Activated gamma-delta T cell treated with anti-CD3 and anti-CD28 coated beads, Interleukin-2, amount 50 U/mL, for 16 hours (primary cell): ENCODE data around the gene CNTNAP2.

Experiments
- DNase-seq: peaks from one replicate; pipeline ENCODE4 v3.0.0-alpha.2; 2020; ENCODE audit warnings: low read depth

CNTNAP2 gene

DNA sequence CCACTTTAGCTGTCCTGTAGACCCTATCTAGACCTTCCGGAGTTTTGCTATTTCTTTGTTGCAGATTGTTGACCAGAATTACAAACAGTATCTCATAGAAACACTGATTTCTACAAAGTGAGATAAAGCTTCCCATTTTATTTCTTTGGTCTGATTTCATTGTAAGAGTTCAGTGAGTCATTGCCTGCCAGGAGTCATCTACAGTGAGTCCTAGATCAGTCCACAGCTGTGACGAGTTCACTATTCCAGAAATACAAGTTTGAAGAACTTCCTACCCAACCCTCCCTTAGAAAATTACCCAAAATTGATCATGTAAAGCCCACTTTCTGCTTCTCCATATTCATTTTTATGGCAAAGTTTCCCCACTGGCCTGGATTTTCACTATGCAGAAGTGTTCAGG is 905.5 kb downstream of the CNTNAP2 start:
- no peak for DNase-seq

DNA sequence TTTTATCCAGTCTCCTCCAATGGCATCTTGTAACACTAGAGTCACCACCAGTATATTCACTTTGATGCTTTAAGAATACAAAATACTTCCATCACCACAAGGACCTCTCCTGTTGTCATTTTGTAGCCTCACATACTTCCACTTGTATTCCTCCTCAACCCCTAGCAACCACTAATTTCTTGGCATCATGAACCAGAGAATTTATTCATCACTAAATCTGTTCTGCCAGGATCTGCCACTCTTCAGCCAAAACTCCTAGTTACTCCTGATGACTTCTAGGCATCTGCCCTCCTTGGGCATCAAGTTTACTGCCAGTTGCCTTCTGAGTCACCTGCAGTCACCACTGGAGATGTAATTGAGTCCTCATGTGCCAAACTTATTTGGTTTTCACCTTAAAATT is 906.8 kb downstream of the CNTNAP2 start:
- DNase-seq: no peak

DNA sequence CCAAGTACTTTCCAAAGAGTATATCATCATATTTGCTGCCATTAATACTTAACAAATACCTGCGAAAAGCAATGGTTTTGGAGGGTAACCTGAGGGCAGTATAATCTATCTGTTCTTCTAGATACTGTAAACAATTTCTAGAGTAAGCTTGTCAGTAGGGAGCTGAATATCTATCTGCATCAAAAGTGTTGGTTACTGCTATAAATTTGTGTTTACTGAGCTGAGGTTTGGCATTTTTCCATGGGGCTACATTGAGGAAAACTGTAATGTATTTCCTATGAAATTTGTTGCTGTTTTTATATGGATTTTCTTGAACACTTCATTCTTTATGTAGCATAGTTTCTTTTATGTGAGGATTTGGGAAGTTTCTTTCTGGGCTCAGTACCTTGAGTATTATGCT is 913.4 kb downstream of the CNTNAP2 start:
- DNase-seq: no peak

DNA sequence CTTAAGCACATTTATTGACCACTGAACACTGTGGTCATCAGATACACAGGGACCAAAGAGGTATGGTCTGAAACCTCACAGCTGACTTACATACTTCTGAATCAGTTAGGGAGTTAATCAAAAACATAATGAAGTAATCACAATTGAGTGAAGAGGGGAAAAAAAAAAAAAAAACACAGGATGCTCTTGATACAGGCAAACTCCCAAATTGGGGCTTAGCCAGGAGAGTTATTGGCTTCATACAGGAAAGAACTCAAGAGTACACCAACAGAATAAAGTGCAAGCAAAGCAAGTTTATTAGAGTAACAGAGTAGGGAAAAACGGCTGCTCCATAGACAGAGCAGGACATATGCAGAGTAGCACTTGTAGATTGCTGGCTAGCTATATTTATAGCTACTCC is 917.0 kb downstream of the CNTNAP2 start:
- no peak for DNase-seq

DNA sequence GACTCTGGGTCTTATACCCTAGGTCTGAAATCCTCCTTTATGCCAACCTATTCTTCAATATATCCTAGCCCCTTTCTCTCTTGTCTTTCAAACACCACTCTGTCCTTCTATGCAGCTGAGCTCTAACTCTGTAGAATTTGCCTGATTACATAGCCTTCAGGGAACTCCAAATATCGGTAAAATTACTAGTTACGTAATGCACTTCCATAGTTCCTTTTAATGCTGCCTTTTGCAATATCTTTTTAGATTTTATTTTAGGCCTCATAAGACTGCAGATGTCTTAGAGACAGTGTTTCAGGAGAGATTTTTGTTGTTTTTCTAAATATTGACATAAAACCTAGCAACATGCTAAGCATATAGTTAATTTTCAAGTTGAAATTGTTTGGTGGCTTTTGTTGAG is 924.8 kb downstream of the CNTNAP2 start:
- no peak for DNase-seq

DNA sequence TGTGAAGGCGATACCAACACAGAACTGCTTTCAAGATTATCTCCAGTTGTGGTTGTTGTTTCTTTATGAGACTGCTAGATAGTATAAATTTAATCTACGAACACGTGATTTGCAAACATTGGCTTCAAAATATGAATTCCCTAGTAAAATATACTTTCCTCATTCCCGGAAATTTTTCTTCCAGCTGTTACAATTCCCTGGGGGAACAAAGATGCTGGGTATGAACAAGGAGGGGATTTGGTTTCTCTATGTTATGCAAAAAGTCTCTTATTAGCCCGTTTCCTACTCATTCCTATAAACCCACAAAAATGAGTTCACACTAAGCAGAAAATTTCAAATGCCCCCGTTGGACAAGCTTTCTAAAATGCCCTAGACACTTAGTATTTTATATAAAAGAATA is 928.3 kb downstream of the CNTNAP2 start:
- DNase-seq: no peak

DNA sequence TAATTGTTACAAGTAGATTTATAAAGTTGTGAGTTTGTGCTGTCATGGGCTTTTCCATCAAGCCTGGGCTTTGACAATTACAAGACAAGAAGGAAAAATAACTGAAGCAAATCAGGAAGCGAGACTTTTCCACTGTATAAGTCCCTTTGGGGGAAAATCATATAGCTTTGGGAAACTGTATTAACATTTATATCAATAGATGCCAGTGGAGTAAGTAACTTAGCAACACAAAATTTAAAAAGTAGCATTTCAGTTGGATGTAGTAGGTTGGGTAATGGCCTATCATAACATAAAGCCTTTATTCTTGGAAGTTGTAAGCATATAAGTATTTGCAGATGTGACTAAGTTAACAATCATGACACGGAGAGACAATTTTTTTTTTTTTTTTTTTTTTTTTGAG is 931.1 kb downstream of the CNTNAP2 start:
- DNase-seq: no peak

DNA sequence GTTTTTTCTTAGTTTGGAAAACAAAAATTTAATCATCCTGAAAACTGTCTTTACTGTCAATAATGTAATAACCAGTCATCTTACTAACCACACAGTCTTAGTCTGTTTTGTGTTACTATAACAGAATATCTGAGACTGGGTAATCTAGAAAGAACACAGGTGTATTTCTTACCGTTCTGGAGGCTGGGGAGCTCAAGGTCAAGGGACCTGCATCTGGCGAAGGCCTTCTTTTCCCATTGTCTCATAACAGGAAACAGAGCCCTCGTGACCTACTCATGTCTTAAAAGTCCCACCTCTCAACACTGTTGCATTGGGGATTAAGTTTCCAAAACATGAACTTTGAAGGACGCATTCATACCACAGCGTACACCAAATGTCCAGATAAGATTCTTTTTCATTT is 932.3 kb downstream of the CNTNAP2 start:
- no peak for DNase-seq

DNA sequence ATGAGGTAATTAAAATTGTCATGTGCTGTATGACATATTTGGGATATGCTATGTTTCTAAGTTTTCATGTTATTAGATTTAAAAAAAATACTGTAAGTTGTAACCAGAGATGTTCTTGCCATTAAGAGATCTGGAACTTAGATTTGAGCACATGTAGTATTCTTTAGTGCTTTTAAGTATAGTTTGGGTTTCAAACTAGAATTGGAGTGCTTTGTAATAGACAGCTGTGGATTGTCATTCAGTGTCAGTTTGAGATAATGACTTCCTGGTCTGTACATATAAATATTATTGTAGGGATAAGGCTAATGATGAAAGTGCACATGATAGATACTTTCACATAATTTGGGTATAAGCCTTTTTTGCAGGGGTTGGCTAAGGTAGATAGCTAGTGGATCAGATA is 936.2 kb downstream of the CNTNAP2 start:
- DNase-seq: no peak

DNA sequence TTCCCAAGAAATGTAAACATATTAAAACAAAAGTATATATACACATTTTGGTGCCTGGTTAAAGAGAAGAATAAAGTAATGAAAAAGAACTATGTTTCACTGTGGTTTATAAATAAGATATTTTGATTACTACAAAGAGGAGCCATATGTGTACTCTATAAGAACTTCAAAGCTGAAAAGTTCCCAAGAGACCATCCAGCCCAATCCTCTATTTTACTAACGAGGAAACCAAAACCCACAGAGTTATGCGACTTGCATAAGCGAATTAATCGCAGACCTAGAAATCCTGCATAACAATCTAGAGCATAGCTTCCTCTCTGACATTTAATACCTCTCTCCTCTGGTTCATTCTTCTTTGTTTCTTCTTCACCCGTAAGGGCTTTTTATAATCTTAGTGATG is 937.1 kb downstream of the CNTNAP2 start:
- no peak for DNase-seq

DNA sequence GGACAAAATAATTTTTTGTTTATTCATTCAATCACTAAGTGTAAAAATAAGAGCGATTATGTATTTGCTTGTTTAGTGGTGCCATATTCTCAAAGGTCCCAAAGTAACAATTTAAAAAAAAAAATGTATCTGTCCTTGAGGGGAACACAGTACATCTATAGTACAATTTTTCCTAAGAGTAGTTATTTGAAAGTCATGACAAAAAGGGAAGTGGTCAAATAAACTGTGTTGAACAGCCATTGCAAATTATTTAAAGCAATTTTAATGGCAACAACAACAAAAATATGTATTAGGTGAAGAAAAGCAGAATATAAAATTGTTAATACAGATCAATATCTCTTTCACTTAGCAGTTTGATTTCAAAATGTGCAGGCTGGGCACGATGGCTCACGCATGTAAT is 943.5 kb downstream of the CNTNAP2 start:
- DNase-seq: no peak

DNA sequence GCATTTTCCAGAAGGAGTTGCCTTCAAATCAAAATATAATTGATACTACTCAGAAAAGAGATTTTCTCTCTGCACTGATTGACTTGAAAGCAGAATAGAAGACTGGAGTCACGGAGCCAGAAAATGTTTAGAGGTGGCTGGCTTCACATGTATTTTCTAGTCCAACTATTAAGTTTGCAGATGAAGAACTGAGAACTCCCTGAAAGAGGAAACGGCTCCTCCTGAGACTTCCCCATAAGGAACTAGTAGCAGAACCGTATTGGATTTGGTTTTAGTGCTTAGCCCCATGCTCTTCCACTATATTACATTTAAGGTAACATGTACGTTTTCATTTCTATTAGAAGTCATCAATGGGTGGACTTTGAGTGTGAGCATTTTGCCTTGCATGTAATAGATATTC is 946.3 kb downstream of the CNTNAP2 start:
- no peak for DNase-seq

DNA sequence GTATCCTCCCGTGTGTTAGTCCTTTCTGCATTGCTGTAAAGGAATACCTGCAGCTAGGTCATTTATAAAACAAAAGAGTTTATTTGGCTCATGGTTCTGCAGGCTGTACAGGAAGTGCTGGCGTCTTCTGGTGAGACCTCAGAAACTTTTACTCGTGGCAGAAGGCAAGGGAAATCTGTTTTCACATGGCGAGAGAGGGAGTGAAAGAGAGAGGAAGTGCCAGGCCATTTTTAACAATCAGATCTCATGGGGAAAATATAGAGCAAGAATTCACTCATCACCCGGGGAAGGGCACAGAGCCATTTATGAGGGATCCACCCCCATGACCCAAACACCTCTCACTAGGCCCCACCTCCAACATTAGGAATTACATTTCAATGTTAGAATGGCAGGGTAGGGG is 952.2 kb downstream of the CNTNAP2 start:
- DNase-seq: no peak

DNA sequence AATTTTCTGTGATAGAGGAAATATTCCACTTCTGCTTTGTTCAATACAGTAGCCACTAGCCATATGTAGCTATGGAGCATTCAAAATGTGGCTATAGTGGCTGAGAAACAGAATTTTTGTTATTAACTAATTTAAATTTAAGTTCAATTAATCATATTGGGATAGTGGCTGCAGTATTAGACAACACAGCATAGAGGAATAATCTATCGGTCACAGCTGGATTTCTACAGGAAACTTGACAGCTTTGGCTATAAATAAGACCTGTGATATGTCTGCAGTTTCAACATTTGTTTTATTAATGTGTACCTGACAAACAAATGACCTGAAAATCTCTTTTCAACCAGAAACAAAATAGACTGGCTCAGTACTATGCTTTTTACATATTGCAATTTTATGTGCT is 953.2 kb downstream of the CNTNAP2 start:
- no peak for DNase-seq

DNA sequence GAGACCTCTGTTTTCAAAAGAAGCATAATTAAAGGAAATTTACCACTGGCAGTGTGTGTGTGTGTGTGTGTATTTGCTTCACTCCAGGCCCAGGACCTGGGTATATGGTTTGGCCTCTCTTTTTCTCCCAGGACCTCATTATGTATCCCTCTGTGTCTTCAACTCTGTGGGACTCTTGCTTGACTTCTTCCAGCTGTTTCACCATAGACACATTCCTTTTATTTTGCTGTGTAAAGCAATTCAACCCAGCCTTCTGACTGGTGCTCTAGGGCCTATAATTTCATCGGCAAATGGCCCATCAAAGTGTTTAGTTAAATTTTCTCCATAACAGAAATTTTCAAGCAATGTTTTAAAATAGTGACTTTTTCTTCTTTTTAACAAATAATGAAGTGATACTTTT is 954.3 kb downstream of the CNTNAP2 start:
- no peak for DNase-seq

DNA sequence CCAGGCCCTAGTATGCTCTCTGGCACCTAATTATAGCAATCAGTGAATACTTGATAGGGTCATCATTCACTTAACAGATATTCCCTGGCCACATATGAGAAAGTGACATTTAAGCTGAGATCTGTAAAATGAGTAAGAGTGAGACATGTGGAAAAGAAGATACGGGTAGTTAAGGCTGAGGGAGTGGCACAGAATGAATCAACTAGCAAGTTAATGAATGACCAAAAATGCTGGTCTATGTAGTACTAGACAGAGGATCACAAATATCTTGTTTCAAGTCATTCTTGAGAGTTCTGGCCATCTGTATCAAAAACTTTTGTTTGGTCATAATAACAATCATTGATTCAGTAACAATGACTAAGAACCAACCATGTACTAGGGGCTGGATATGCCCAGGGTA is 954.9 kb downstream of the CNTNAP2 start:
- DNase-seq: no peak

DNA sequence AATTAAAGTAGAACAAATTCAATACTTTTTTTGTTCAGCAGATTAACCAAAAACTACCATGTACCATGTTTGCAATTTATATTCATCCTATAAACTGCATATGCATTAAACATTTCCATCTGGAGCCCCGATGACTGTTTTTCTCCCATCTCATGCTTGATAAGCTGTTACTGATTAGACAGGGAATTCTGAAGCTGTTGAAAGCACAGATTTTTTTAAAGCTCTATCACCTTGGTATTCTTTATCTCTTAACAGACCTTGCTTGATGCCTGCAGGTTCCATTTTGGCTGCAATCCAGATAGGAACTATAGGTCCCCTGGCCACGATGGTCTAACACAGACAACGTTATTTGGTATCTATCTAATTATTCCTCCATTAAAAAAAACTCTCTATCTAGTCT is 961.7 kb downstream of the CNTNAP2 start:
- no peak for DNase-seq

DNA sequence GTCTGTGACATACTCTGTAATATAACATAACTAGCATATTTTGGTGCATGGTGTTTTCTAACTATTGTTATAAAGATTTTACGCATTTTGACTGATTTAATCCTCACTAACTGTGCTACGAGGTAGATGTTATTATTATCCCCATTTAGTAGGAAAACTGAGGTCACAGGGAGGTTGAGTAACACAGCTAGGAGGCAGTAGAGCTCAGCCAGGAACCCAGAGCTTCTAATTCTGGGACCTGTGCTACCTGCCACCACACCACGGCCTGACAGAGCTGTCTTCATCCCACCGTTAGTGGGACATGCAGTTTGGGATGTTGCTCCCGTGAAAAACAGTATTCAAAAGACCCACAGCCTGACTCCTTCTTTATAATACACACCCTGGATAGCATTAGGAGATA is 962.5 kb downstream of the CNTNAP2 start:
- no peak for DNase-seq

DNA sequence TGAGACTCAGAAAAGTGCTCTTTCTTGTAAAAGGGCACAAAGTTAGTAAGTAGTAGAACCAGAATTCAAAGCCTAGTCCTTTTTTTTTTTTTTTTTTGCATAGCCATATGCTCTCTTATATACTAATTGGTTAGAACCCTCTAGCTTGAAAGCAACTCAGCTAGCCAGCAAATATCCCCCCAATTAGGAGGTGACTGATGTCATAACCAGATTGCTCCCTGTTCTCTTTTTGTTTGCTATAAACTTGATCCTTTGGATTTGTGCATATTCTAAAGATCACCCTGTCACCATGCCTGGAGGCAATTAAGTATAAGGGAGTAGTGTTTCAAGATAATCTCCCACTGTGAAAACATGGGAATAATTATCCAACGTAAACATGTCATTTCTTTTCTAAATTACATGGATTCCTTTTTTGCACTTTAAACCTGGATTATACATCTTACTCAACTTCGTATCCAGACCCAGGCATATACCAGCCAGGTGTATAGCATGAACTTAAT is 963.4 kb downstream of the CNTNAP2 start:
- DNase-seq: no peak

DNA sequence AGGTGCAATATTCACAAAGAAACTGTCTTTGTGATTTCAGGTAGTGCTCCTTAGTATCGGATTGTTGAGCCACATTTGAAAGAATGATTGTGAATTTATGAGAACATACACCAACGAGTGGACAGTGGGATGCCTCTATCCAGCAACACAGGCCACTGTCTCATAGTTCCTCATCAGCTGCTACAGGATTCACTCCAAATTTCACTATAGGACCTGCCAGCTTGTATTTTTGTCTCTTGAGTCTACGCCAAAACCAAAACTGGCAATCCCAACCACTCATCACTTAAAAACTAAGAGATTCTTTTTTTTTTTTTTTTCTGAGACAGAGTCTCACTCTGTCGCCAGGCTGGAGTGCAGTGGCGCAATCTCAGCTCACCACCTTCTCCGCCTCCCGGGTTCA is 964.5 kb downstream of the CNTNAP2 start:
- no peak for DNase-seq

DNA sequence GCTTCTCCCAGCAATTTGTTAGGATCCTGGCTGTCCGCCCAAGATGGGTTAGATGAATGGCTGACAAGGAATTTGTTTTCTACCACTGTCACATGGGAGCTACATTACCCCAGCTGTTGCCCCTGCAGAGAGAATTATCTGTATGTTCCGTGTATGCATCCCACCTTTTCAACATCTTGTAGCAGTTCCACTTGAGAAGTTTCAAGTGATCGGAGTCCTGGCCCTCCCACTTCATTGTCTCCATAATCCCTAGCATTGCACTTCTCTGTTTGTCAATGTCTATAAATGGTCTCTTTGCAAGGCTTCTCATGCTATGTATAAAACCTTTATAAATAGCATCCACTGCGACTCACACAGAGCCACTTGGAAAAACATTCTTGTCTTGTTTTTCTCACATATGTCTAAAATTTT is 972.5 kb downstream of the CNTNAP2 start:
- DNase-seq: no peak

DNA sequence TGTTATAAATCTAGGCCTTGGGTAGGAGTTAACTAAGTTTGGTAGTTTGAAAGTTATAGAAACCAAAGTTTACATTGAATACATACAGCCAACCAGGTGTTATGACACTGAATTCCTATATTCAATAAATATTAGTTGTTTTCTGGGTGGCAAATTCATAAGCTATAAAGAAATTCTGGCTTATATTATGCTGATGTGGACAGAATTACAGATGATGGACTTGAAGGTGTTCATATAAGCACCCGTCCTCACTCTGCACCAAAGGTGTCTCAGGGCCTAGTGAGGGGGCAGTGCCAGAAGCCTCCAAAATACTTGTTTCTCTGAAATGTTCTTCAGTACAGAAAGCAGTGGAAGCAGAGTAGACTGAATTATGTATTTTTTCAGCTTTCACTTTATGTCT is 973.0 kb downstream of the CNTNAP2 start:
- DNase-seq: no peak

DNA sequence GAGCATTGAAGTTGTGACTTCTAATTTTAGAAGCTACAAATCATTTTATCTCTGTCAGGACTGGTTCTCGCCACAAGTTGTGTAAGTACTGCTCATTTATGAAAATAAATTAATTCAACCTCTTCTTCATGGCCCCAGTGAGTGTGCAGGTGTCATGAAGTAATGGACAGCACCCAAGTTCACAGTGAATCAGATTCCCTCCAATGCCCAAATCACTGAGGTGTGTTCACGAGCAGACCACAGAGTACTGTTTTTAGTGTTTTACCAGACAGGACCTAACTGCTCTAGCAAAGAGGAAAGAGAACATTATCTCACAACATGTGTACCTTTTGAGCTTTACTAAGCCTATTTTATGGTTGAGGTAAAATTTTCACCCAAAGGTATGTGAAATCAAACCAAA is 980.0 kb downstream of the CNTNAP2 start:
- no peak for DNase-seq

DNA sequence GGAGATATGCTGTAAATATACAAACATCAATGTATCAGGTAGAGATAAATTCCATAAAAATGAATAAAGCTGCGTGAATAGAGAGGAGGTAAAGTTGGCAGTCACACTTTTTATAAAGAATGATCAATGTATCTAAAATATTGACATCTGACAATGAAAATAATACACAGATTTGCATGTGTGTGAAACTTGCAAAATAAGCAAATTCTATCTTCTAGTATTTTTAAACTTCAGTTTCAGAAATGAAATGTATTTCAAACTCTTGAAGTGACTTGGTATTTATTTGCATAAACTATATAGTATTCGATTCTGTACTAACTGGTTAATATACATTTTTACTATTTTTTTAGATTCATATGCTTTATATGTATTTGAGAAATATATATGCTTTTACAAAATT is 986.6 kb downstream of the CNTNAP2 start:
- DNase-seq: no peak

DNA sequence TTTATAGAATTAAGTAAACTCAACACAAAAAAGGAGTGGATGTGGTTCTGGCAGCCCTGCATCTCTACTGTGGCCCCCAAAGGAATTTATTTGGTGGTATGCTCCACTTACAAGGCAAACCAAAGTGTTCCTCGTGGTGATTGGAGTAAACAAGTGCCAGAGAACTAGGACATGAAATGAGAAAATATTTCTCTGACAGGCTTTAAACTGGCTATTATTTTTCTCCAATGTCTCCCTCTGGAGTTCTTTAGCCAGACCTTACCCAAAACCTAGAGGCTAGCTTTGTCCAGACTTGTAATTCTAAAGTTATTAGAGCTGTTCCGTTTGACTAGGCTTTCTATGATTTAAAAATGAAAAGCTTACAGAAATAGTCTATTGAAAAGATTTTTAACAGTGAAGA is 990.1 kb downstream of the CNTNAP2 start:
- DNase-seq: no peak
